Endodermal cell (in vitro differentiated cells): ENCODE data around the gene CCDC34. TPM values are rescaled to one million over a fixed set of nuclear protein-coding genes. Genes with fewer than 3 reads are reported as not detected.

Experiments used
- DNase-seq: peaks from one replicate; pipeline ENCODE4 v3.0.0-alpha.2; 2017
- H3K27ac ChIP-seq: 2 replicates; pipeline ENCODE4 v1.5.1; 2013; ENCODE audit warnings: mild to moderate bottlenecking, low read depth, low read length, moderate library complexity
- H3K27me3 ChIP-seq: 2 replicates; pipeline ENCODE4 v1.6.1; 2013; ENCODE audit warnings: mild to moderate bottlenecking, low read length, moderate library complexity; ENCODE audit not compliant: insufficient read depth, control insufficient read depth, poor library complexity, severe bottlenecking
- H3K36me3 ChIP-seq: 2 replicates; pipeline ENCODE4 v1.7.0; 2013; ENCODE audit warnings: mild to moderate bottlenecking, low read length, moderate library complexity; ENCODE audit not compliant: control insufficient read depth, insufficient read depth
- H3K4me1 ChIP-seq: one replicate; pipeline ENCODE4 v1.7.0; 2013; ENCODE audit warnings: low read length; ENCODE audit not compliant: control insufficient read depth, insufficient read depth
- H3K4me3 ChIP-seq: 2 replicates; pipeline ENCODE4 v1.5.1; 2013; ENCODE audit warnings: mild to moderate bottlenecking, low read length, moderate library complexity
- H3K9ac ChIP-seq: 2 replicates; pipeline ENCODE4 v1.6.1; 2013; ENCODE audit warnings: mild to moderate bottlenecking, low read length, moderate library complexity; ENCODE audit not compliant: poor library complexity, severe bottlenecking; ENCODE audit errors: extremely low read depth
- H3K9me3 ChIP-seq: 2 replicates; pipeline ENCODE4 v1.6.1; 2013; ENCODE audit warnings: mild to moderate bottlenecking, low read length, moderate library complexity; ENCODE audit not compliant: control insufficient read depth
- H3K27ac Mint-ChIP-seq: 2 replicates; pipeline ENCODE4 v1.8.0; 2020; ENCODE audit warnings: mixed read lengths
- H3K27me3 Mint-ChIP-seq: 2 replicates; pipeline ENCODE4 v1.8.0; 2021; ENCODE audit warnings: mild to moderate bottlenecking, mixed read lengths; ENCODE audit not compliant: insufficient read depth
- H3K36me3 Mint-ChIP-seq: 2 replicates; pipeline ENCODE4 v1.8.0; 2020; ENCODE audit warnings: low read depth, mixed read lengths
- H3K4me1 Mint-ChIP-seq: 2 replicates; pipeline ENCODE4 v1.8.0; 2020; ENCODE audit warnings: mixed read lengths
- H3K4me3 Mint-ChIP-seq: 2 replicates; pipeline ENCODE4 v1.8.0; 2020; ENCODE audit warnings: mild to moderate bottlenecking, moderate library complexity, mixed read lengths
- H3K9me3 Mint-ChIP-seq: 2 replicates; pipeline ENCODE4 v1.8.0; 2020; ENCODE audit warnings: mild to moderate bottlenecking, mixed read lengths
- WGBS, 2 experiments: methylation state at CpG; one replicate each; pipeline versions ENCODE4 v1.1.5 to v1.1.7; 2013; ENCODE audit warnings: missing lambda C conversion rate in 2 of 2, mixed read lengths in 1 of 2; ENCODE audit not compliant: insufficient coverage in 1 of 2, insufficient read length in 1 of 2; 5-methylcytosine and 5-hydroxymethylcytosine counted together
- total RNA-seq, 2 donors: library from RNA; stranded (reverse); fragmentation: NEBNext Ultra II Directional in 1 of 2; extraction: Animal tissue kit (Norgen Biotek cat#: 25700) in 1 of 2; gene quantifications; 2 replicates in 1 of 2; 3 replicates in 1 of 2; pipeline ENCODE4 v1.2.1, GENCODE V29; 2021
- TF ChIP-seq, protein P1 (sequence below): fragments of 200-600 bp; sonication (generic); conservative IDR thresholded peaks from 2 replicates; pipeline ENCODE4 v1.5.0; 2021; ENCODE audit warnings: antibody characterized with exemption, mild to moderate bottlenecking

CCDC34 gene
- total RNA-seq, 2 donors from 2014 or later = 26.2 to 38.1 TPM

DNA sequence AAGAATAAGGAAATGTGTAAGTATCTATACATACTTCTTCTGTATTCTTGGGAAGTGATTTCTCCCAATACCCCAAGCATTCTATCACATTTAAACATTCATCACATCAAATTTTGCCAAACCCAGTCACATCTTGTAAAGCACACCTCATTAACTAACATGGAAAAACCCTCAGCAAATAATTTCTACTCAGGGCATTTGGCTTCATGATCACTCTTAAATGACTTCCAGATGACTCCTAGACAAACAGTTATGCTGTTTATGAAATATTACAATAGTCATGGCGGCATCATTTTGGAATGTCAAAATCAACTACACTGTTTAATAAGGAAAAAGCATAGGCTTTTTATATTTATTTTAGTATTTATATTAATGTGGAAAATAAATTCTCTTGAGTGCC, 47.3 kb upstream of the CCDC34 start:
- H3K9me3 ChIP-seq = no peaks in the 10 kb centered on the region
- no peak overlapping the region for H3K27ac ChIP-seq
- Mint-ChIP-seq H3K27ac (no peak overlapping the region), H3K4me3 (no peak overlapping the region), H3K9me3 (no peaks in the 10 kb centered on the region), H3K36me3 (peaks cover 5% of the 10 kb centered on the region), H3K4me1 (peaks cover 8% of the 10 kb centered on the region), H3K27me3 (no peaks in the 10 kb centered on the region)
- no peak overlapping the region for H3K4me3 ChIP-seq
- H3K4me1 ChIP-seq = no peaks in the 10 kb centered on the region
- H3K9ac ChIP-seq = no peak overlapping the region
- TF ChIP-seq, protein P1, sequence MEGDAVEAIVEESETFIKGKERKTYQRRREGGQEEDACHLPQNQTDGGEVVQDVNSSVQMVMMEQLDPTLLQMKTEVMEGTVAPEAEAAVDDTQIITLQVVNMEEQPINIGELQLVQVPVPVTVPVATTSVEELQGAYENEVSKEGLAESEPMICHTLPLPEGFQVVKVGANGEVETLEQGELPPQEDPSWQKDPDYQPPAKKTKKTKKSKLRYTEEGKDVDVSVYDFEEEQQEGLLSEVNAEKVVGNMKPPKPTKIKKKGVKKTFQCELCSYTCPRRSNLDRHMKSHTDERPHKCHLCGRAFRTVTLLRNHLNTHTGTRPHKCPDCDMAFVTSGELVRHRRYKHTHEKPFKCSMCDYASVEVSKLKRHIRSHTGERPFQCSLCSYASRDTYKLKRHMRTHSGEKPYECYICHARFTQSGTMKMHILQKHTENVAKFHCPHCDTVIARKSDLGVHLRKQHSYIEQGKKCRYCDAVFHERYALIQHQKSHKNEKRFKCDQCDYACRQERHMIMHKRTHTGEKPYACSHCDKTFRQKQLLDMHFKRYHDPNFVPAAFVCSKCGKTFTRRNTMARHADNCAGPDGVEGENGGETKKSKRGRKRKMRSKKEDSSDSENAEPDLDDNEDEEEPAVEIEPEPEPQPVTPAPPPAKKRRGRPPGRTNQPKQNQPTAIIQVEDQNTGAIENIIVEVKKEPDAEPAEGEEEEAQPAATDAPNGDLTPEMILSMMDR = no peak
- no CpG with 5 or more reads among the region's 1 CpG for WGBS, 2 experiments
- no peak for DNase-seq
- no peaks in the 10 kb centered on the region for H3K27me3 ChIP-seq
- H3K36me3 ChIP-seq = peaks cover 55% of the 10 kb centered on the region

DNA sequence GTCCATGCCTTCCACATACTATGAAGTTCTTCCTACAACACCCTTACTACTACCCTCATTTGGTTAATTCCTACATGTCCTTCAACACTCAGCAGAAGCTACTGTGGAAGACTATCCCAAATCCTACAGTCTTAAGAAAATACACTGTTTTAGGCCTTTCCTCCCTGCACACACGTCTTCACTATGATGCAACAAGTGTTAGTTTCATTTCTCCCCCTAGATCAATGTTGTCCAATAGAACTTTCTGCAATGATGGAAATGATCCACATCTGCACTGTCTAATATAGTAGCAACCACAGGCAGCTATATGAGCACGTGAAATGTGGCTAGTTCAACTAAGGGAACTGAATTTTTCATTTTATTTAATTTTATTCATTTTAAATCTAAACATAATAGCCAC, 46.7 kb upstream of the CCDC34 start:
- H3K36me3 ChIP-seq = peaks cover 55% of the 10 kb centered on the region

DNA sequence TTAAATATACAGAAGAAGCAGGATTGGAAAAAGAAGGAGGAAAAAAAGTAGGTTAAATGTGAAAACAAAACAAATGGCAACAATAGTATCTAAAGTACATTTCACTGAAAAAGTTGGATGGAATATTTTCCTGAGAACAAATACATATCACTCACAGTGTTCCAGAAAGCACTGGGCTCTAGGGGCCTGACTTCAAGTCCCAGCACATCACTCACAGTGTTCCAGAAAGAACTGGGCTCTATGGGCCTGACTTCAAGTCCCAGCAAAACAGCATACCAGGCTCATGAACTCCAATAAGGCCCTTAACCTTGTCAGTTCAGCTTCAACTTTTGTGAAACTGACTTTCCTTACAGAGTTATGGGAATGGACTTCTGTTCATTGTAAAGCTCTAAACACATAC, 46.0 kb upstream of the CCDC34 start:
- TF ChIP-seq, protein P1 = no peak

More for the DNA sequence above, 46.7 kb upstream of the CCDC34 start:
- Mint-ChIP-seq H3K4me1 (peaks cover 8% of the 10 kb centered on the region), H3K36me3 (peaks cover 5% of the 10 kb centered on the region), H3K4me3 (no peak overlapping the region), H3K27ac (no peak overlapping the region), H3K9me3 (no peaks in the 10 kb centered on the region), H3K27me3 (no peaks in the 10 kb centered on the region)
- Histone ChIP-seq H3K9me3 (no peaks in the 10 kb centered on the region), H3K4me3 (no peak overlapping the region), H3K9ac (no peak overlapping the region), H3K27me3 (no peaks in the 10 kb centered on the region), H3K27ac (no peak overlapping the region), H3K4me1 (no peaks in the 10 kb centered on the region)
- TF ChIP-seq, protein P1 = no peak
- DNase-seq = no peak
- 80 to 86% methylated on average over 1 to 2 of the region's 2 CpGs for WGBS, 2 experiments

More for the DNA sequence above, 46.0 kb upstream of the CCDC34 start:
- Histone ChIP-seq H3K9me3 (no peaks in the 10 kb centered on the region), H3K4me1 (no peaks in the 10 kb centered on the region), H3K36me3 (peaks cover 61% of the 10 kb centered on the region), H3K27ac (no peak overlapping the region), H3K27me3 (no peaks in the 10 kb centered on the region), H3K9ac (no peak overlapping the region), H3K4me3 (no peak overlapping the region)
- no peak overlapping the region for H3K27ac Mint-ChIP-seq
- H3K36me3 Mint-ChIP-seq = peaks cover 9% of the 10 kb centered on the region
- H3K4me3 Mint-ChIP-seq = no peak overlapping the region
- H3K27me3 Mint-ChIP-seq = no peaks in the 10 kb centered on the region
- no peak for DNase-seq
- no peaks in the 10 kb centered on the region for H3K9me3 Mint-ChIP-seq
- H3K4me1 Mint-ChIP-seq = peaks cover 8% of the 10 kb centered on the region
